H1 (cell line): Measurements from ENCODE around the gene PIM2.

ENCODE experiments used
- POLR2AphosphoS5 ChIP-seq: IDR thresholded peaks from 2 replicates; pipeline ENCODE4 v1.6.1; 2011; ENCODE audit warnings: low read depth, low read length
- RAD21 ChIP-seq, 2 experiments: IDR thresholded peaks in 1 of 2; conservative IDR thresholded peaks in 1 of 2; 2 replicates each; pipeline ENCODE4 v1.6.1; 2011; ENCODE audit warnings: low read depth in 2 of 2, low read length in 2 of 2, improper control_type of control experiment in 1 of 2, inconsistent platforms in 1 of 2, mild to moderate bottlenecking in 1 of 2, moderate library complexity in 1 of 2
- RXRA ChIP-seq: IDR thresholded peaks from 2 replicates; pipeline ENCODE4 v1.6.1; 2011; ENCODE audit warnings: low read depth, mild to moderate bottlenecking, low read length, moderate library complexity; ENCODE audit not compliant: insufficient read depth
- TAF1 ChIP-seq: IDR thresholded peaks from 2 replicates; pipeline ENCODE4 v1.6.1; 2011; ENCODE audit warnings: mild to moderate bottlenecking, low read depth, low read length
- TBP ChIP-seq: IDR thresholded peaks from 2 replicates; pipeline ENCODE4 v1.6.1; 2011; ENCODE audit warnings: low read depth, low read length, improper control_type of control experiment
- YY1 ChIP-seq: IDR thresholded peaks from 2 replicates; pipeline ENCODE4 v1.6.1; 2011; ENCODE audit warnings: low read depth, mild to moderate bottlenecking, low read length
- ZNF274 ChIP-seq: IDR thresholded peaks from 2 replicates; pipeline ENCODE4 v1.7.0; 2012; ENCODE audit warnings: low read length, borderline replicate concordance; ENCODE audit errors: extremely low read depth
- TF ChIP-seq, protein P1 (sequence below), 3 experiments: IDR thresholded peaks; 1 replicate in 2 of 3; 2 replicates in 1 of 3; pipeline versions ENCODE4 v1.5.1 to v1.6.1; 2011; ENCODE audit warnings: low read length in 3 of 3, mild to moderate bottlenecking in 3 of 3, inconsistent platforms in 2 of 3, low read depth in 1 of 3, moderate library complexity in 1 of 3; ENCODE audit not compliant: insufficient read depth in 1 of 3; ENCODE audit errors: control extremely low read depth in 1 of 3

- TF ChIP-seq, protein P1, sequence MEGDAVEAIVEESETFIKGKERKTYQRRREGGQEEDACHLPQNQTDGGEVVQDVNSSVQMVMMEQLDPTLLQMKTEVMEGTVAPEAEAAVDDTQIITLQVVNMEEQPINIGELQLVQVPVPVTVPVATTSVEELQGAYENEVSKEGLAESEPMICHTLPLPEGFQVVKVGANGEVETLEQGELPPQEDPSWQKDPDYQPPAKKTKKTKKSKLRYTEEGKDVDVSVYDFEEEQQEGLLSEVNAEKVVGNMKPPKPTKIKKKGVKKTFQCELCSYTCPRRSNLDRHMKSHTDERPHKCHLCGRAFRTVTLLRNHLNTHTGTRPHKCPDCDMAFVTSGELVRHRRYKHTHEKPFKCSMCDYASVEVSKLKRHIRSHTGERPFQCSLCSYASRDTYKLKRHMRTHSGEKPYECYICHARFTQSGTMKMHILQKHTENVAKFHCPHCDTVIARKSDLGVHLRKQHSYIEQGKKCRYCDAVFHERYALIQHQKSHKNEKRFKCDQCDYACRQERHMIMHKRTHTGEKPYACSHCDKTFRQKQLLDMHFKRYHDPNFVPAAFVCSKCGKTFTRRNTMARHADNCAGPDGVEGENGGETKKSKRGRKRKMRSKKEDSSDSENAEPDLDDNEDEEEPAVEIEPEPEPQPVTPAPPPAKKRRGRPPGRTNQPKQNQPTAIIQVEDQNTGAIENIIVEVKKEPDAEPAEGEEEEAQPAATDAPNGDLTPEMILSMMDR (IDR thresholded peaks at IDR 0.05; ENCODE audit: control extremely low read depth in 1 of 3, insufficient read depth in 1 of 3, low read depth in 1 of 3, low read length in 3 of 3), result no peak
- TF ChIP-seq POLR2AphosphoS5 (no peak), RAD21 (IDR thresholded peaks at IDR 0.05 in 1 of 2, conservative IDR thresholded peaks at IDR 0.05 in 1 of 2; ENCODE audit: low read depth in 2 of 2, low read length in 2 of 2) (no peak), RXRA (no peak), ZNF274 (no peak), YY1 (no peak), TBP (no peak), TAF1 (no peak)
Measured at GRCh38 chrX:48890934-48891401, 27.9 kb downstream of the PIM2 start.
